Measurements from ENCODE around the gene DCAF6.

DNA sequence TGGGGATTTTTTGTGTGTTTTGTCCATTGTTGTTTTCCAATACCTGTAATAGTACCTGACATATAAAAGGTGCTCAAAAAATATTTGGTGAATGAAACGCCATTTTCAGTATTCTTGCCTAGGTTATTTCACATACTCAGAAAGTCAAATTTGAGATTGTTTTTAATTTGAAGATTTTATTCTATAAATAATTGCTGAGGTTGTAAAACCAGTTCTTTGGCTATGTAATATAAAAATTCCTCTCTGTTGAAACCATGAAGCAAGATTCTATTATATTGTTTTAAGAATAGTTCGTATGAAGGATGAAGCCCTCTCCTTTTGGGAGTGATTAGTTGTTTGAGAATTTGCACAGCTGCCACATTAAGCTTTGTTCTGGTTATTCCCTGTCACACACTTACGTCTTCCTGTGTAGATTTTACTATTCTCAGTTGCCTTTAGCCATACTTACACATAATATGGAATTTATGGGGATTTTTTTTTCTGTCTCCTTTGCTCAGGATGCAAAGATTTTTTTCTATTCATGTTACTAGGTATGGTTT lies 60.6 kb downstream of the DCAF6 start:
- no peak for TF ChIP-seq FOXM1 (IDR thresholded peaks at IDR 0.05; ENCODE audit: borderline replicate concordance)
- no peak for TF ChIP-seq FOXA1 (IDR thresholded peaks at IDR 0.05)
- TF ChIP-seq CTBP1 (IDR thresholded peaks at IDR 0.05; ENCODE audit: borderline replicate concordance), result no peak
- TF ChIP-seq BHLHE40 (IDR thresholded peaks at IDR 0.05; ENCODE audit: borderline replicate concordance), result no peak
- no peak for TF ChIP-seq SP1 (IDR thresholded peaks at IDR 0.05)
- TF ChIP-seq FOXK2 (IDR thresholded peaks at IDR 0.05), result no peak
- TF ChIP-seq LEF1 (IDR thresholded peaks at IDR 0.05; ENCODE audit: borderline replicate concordance), result no peak
- TF ChIP-seq, protein P1, sequence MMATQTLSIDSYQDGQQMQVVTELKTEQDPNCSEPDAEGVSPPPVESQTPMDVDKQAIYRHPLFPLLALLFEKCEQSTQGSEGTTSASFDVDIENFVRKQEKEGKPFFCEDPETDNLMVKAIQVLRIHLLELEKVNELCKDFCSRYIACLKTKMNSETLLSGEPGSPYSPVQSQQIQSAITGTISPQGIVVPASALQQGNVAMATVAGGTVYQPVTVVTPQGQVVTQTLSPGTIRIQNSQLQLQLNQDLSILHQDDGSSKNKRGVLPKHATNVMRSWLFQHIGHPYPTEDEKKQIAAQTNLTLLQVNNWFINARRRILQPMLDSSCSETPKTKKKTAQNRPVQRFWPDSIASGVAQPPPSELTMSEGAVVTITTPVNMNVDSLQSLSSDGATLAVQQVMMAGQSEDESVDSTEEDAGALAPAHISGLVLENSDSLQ (IDR thresholded peaks at IDR 0.05), result no peak
- TF ChIP-seq ZNF384 (IDR thresholded peaks at IDR 0.05), result no peak
- no peak for TF ChIP-seq SUZ12 (IDR thresholded peaks at IDR 0.05)
- TF ChIP-seq NFRKB (IDR thresholded peaks at IDR 0.05), result no peak
- no peak for TF ChIP-seq L3MBTL2 (conservative IDR thresholded peaks at IDR 0.05)
- no peak for TF ChIP-seq ARNT (IDR thresholded peaks at IDR 0.05)
- TF ChIP-seq ELF4 (IDR thresholded peaks at IDR 0.05), result no peak

Measured in HEK293T (cell line).